ENCODE measurements around the gene APBA3.
"Not testable (repeated sequence)": the region's sequence is repeated elsewhere in the genome, so short reads cannot be mapped to it uniquely, and the experiment has no call there.

APBA3 gene

DNA sequence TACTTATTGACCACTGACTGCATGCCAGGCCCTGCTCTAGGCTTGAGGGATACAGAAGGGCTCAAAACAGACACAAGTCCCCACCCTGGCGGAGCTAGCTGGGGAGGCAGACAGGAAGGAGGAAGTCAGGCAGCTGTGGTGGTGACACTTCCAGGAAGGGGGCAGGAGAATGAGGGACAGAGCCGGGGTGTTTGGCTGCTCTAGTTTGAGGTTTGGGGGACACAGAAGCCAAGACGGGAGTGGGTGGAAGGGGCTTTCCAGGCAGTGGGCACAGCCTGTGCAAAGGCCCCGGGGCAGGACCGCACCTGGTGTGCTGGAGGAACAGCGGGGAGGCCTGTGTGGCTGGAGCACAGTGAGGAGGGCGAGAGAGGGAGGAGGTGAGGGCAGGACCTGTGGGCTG, 5.0 kb upstream of the APBA3 start:
- TF ChIP-seq, protein P1, sequence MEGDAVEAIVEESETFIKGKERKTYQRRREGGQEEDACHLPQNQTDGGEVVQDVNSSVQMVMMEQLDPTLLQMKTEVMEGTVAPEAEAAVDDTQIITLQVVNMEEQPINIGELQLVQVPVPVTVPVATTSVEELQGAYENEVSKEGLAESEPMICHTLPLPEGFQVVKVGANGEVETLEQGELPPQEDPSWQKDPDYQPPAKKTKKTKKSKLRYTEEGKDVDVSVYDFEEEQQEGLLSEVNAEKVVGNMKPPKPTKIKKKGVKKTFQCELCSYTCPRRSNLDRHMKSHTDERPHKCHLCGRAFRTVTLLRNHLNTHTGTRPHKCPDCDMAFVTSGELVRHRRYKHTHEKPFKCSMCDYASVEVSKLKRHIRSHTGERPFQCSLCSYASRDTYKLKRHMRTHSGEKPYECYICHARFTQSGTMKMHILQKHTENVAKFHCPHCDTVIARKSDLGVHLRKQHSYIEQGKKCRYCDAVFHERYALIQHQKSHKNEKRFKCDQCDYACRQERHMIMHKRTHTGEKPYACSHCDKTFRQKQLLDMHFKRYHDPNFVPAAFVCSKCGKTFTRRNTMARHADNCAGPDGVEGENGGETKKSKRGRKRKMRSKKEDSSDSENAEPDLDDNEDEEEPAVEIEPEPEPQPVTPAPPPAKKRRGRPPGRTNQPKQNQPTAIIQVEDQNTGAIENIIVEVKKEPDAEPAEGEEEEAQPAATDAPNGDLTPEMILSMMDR (IDR thresholded peaks at IDR 0.05; ENCODE audit: insufficient read depth, low read length): no peak
- TF ChIP-seq POLR2AphosphoS5 (IDR thresholded peaks at IDR 0.05; ENCODE audit: low read depth) (no peak), GABPA (IDR thresholded peaks at IDR 0.05; ENCODE audit: low read depth) (no peak), SPI1 (IDR thresholded peaks at IDR 0.05; ENCODE audit: borderline replicate concordance, low read depth) (no peak)
- TF ChIP-seq, protein P2, sequence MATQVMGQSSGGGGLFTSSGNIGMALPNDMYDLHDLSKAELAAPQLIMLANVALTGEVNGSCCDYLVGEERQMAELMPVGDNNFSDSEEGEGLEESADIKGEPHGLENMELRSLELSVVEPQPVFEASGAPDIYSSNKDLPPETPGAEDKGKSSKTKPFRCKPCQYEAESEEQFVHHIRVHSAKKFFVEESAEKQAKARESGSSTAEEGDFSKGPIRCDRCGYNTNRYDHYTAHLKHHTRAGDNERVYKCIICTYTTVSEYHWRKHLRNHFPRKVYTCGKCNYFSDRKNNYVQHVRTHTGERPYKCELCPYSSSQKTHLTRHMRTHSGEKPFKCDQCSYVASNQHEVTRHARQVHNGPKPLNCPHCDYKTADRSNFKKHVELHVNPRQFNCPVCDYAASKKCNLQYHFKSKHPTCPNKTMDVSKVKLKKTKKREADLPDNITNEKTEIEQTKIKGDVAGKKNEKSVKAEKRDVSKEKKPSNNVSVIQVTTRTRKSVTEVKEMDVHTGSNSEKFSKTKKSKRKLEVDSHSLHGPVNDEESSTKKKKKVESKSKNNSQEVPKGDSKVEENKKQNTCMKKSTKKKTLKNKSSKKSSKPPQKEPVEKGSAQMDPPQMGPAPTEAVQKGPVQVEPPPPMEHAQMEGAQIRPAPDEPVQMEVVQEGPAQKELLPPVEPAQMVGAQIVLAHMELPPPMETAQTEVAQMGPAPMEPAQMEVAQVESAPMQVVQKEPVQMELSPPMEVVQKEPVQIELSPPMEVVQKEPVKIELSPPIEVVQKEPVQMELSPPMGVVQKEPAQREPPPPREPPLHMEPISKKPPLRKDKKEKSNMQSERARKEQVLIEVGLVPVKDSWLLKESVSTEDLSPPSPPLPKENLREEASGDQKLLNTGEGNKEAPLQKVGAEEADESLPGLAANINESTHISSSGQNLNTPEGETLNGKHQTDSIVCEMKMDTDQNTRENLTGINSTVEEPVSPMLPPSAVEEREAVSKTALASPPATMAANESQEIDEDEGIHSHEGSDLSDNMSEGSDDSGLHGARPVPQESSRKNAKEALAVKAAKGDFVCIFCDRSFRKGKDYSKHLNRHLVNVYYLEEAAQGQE (IDR thresholded peaks at IDR 0.05; ENCODE audit: insufficient replicate concordance, low read depth): no peak
- no peaks in the 10 kb centered on the region for H3K27me3 ChIP-seq (ENCODE audit: insufficient read depth, poor library complexity, severe bottlenecking)
- DNase-seq (ENCODE audit: low read depth in 1 of 2, low spot score in 1 of 2): peak in 1 of 2 experiments; percentile 7
- no peak overlapping the region for H3K27ac ChIP-seq (replicated peaks)
- H3K4me3 ChIP-seq (replicated peaks; ENCODE audit: insufficient read depth, low read length): no peak overlapping the region

DNA sequence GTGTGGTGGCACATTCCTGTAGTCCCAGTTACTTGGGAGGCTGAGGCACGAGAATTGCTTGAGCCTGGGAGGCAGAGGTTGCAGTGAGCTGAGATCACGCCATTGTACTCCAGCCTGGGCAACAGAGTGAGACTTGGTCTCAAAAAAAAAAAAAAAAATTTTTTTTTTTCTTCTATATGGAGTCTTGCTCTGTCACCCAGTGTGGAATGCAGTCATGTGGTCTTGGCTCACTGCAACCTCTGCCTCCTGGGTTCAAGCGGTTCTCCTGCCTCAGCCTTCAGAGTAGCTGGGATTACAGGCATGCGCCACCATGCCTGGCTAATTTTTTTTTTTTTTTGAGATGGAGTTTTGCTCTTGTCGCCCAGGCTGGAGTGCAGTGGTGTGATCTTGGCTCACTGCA, 4.3 kb upstream of the APBA3 start:
- not testable (repeated sequence) for H3K4me3 ChIP-seq (replicated peaks; ENCODE audit: insufficient read depth, low read length); DNase-seq (ENCODE audit: low read depth in 1 of 2, low spot score in 1 of 2); H3K27me3 ChIP-seq (ENCODE audit: insufficient read depth, poor library complexity, severe bottlenecking); H3K27ac ChIP-seq (replicated peaks)

DNA sequence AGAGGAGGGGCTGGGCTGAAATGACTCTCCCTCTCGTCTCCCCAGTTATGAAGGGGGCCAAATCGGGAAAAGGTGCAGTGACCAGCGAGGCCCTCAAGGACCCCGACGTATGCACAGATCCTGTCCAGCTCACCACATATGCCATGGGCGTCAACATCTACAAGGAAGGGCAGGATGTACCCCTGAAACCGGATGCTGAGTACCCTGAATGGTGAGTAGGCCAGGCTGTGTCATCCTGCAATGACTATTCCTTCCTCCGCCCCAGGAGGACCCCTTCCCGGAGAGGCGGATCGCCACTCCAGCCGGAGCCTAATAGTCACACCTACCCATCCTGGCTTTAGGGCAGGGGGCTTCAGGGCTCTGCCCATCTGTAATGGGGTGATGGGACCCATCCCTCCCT, 3.6 kb upstream of the APBA3 start:
- no peak overlapping the region for H3K4me3 ChIP-seq (replicated peaks; ENCODE audit: insufficient read depth, low read length)
- H3K27me3 ChIP-seq (ENCODE audit: insufficient read depth, poor library complexity, severe bottlenecking): no peaks in the 10 kb centered on the region
- no peak overlapping the region for H3K27ac ChIP-seq (replicated peaks)
- DNase-seq (ENCODE audit: low read depth in 1 of 2, low spot score in 1 of 2): no peak
- TF ChIP-seq, protein P1 (IDR thresholded peaks at IDR 0.05; ENCODE audit: insufficient read depth, low read length): no peak
- TF ChIP-seq POLR2AphosphoS5 (IDR thresholded peaks at IDR 0.05; ENCODE audit: low read depth) (no peak), GABPA (IDR thresholded peaks at IDR 0.05; ENCODE audit: low read depth) (no peak), SPI1 (IDR thresholded peaks at IDR 0.05; ENCODE audit: borderline replicate concordance, low read depth) (no peak)
- TF ChIP-seq, protein P2 (IDR thresholded peaks at IDR 0.05; ENCODE audit: insufficient replicate concordance, low read depth): no peak

DNA sequence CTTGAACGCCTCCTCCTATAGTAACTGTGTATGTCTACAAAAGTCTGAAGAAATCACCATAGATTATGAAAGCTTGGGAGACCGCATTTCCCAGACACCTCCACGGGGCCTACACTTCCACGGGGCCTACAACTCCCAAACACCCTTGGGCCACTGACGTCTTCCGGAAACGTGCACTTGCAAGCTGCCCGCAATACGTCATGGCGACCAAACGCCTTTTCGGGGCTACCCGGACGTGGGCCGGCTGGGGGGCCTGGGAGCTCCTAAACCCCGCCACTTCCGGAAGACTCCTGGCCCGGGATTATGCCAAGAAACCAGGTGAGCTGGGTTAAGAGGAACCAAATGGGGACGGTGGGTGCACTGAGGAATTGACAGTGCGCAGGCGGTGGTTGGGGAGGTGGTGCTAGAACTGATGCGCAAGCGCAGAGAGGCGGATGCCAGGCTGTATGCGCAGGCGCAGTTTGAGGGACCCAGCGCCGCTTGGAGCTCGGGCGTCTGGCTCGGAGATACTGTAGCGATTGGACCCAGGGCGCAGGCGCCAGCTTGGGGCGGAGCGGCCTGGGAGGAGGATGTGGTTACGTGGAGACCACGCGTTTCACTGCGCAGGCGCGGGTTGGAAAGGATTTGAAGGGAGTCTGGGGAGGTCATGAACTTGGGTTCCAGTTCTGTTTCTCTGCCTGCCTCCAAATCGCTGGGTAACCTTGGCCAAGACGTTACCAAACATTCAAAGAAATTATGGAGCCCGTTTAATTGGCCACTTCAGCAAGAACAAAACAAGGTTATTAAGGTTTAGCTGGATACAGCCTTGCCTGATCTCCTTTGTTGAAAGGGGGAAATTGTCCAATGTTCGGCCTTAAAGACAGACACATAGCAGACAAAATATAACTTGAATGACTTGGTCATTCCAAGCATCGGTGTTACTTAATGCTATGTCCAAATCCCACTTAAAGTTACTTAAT, 1.3 kb upstream of the APBA3 start, which contains the start of gene MRPL54:
Gene MRPL54, plus strand, starts transcription at position 182 of the 959 bp plus-strand sequence. Its CDS starts 19 bp downstream, at position 201.
- peak; percentile 99 for DNase-seq (ENCODE audit: low read depth in 1 of 2, low spot score in 1 of 2)
- TF ChIP-seq, protein P2 (IDR thresholded peaks at IDR 0.05; ENCODE audit: insufficient replicate concordance, low read depth): peak; percentile 73
- TF ChIP-seq, protein P1 (IDR thresholded peaks at IDR 0.05; ENCODE audit: insufficient read depth, low read length): no peak
- TF ChIP-seq POLR2AphosphoS5 (IDR thresholded peaks at IDR 0.05; ENCODE audit: low read depth) (peak; percentile 95), SPI1 (IDR thresholded peaks at IDR 0.05; ENCODE audit: borderline replicate concordance, low read depth) (no peak; the same call in 1 of the 2 replicates), GABPA (IDR thresholded peaks at IDR 0.05; ENCODE audit: low read depth) (peak; percentile 82)
- peak within 1 kb of the TSS; percentile 97 for H3K27ac ChIP-seq (replicated peaks)
- peak within 1 kb of the TSS; percentile 71 for H3K4me3 ChIP-seq (replicated peaks; ENCODE audit: insufficient read depth, low read length)
- no peaks in the 10 kb centered on the region for H3K27me3 ChIP-seq (ENCODE audit: insufficient read depth, poor library complexity, severe bottlenecking)

Data from HL-60 (cell line).